ENCODE data around the gene SMIM36. TPM values are rescaled to one million over a fixed set of nuclear protein-coding genes. Genes with fewer than 3 reads are reported as not detected.

The SMIM36 gene
- total RNA-seq, 1 experiment from 2014 or later, result not detected

DNA sequence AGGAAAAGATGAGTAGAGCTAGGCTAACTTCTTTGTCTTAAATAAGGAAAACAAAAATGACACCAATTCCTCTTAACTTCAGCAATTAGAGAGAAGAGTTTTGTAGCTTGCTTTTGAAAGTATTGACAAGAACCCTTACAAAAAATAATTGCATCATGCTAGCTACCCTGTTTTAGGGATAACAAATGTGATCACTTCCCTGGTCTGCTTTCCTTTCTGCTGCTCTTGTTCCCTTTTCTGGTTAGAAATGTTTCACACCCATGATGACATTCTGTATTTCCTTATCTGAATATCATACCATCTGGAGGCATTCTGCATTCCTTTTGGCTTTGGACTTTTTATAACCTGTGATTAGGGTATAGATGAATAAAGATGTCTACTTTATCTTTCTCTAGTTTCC lies 9.9 kb upstream of the SMIM36 start:
- no peak overlapping the region for H3K4me3 Mint-ChIP-seq
- H3K36me3 Mint-ChIP-seq, result no peaks in the 10 kb centered on the region
- H3K27ac Mint-ChIP-seq, result no peak overlapping the region
- ChIA-PET POLR2A (no interaction called here), CTCF (no interaction called here)
- DNase-seq (ENCODE audit: low spot score) (no peak), ATAC-seq (no peak)
- TF ChIP-seq ZNF219 (CRISPR knock-in tag; IDR thresholded peaks at IDR 0.05; ENCODE audit: borderline replicate concordance) (no peak), ATF1 (CRISPR knock-in tag; IDR thresholded peaks at IDR 0.05) (no peak), KAT7 (CRISPR knock-in tag; IDR thresholded peaks at IDR 0.05; ENCODE audit: borderline replicate concordance) (no peak), CREM (CRISPR knock-in tag; IDR thresholded peaks at IDR 0.05) (no peak), GRHL2 (CRISPR knock-in tag; IDR thresholded peaks at IDR 0.05; ENCODE audit: insufficient replicate concordance, severe bottlenecking) (no peak), JUN (CRISPR knock-in tag; IDR thresholded peaks at IDR 0.05) (no peak), ZBTB21 (CRISPR knock-in tag; IDR thresholded peaks at IDR 0.05; ENCODE audit: borderline replicate concordance) (no peak), NFATC4 (CRISPR knock-in tag; IDR thresholded peaks at IDR 0.05) (no peak), NFYB (CRISPR knock-in tag; conservative IDR thresholded peaks at IDR 0.05; ENCODE audit: low read depth) (no peak), ZNF671 (CRISPR knock-in tag; IDR thresholded peaks at IDR 0.05) (no peak), ZNF232 (CRISPR knock-in tag; IDR thresholded peaks at IDR 0.05) (no peak), ZNF416 (CRISPR knock-in tag; IDR thresholded peaks at IDR 0.05) (no peak), FOXK1 (CRISPR knock-in tag; IDR thresholded peaks at IDR 0.05) (no peak), SMAD4 (CRISPR knock-in tag; IDR thresholded peaks at IDR 0.05) (no peak)
- TF ChIP-seq, protein P1, sequence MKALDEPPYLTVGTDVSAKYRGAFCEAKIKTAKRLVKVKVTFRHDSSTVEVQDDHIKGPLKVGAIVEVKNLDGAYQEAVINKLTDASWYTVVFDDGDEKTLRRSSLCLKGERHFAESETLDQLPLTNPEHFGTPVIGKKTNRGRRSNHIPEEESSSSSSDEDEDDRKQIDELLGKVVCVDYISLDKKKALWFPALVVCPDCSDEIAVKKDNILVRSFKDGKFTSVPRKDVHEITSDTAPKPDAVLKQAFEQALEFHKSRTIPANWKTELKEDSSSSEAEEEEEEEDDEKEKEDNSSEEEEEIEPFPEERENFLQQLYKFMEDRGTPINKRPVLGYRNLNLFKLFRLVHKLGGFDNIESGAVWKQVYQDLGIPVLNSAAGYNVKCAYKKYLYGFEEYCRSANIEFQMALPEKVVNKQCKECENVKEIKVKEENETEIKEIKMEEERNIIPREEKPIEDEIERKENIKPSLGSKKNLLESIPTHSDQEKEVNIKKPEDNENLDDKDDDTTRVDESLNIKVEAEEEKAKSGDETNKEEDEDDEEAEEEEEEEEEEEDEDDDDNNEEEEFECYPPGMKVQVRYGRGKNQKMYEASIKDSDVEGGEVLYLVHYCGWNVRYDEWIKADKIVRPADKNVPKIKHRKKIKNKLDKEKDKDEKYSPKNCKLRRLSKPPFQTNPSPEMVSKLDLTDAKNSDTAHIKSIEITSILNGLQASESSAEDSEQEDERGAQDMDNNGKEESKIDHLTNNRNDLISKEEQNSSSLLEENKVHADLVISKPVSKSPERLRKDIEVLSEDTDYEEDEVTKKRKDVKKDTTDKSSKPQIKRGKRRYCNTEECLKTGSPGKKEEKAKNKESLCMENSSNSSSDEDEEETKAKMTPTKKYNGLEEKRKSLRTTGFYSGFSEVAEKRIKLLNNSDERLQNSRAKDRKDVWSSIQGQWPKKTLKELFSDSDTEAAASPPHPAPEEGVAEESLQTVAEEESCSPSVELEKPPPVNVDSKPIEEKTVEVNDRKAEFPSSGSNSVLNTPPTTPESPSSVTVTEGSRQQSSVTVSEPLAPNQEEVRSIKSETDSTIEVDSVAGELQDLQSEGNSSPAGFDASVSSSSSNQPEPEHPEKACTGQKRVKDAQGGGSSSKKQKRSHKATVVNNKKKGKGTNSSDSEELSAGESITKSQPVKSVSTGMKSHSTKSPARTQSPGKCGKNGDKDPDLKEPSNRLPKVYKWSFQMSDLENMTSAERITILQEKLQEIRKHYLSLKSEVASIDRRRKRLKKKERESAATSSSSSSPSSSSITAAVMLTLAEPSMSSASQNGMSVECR (CRISPR knock-in tag; IDR thresholded peaks at IDR 0.05; ENCODE audit: borderline replicate concordance), result no peak
- TF ChIP-seq, protein P2, sequence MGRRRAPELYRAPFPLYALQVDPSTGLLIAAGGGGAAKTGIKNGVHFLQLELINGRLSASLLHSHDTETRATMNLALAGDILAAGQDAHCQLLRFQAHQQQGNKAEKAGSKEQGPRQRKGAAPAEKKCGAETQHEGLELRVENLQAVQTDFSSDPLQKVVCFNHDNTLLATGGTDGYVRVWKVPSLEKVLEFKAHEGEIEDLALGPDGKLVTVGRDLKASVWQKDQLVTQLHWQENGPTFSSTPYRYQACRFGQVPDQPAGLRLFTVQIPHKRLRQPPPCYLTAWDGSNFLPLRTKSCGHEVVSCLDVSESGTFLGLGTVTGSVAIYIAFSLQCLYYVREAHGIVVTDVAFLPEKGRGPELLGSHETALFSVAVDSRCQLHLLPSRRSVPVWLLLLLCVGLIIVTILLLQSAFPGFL (CRISPR knock-in tag; IDR thresholded peaks at IDR 0.05; ENCODE audit: borderline replicate concordance), result no peak
- TF ChIP-seq, protein P3, sequence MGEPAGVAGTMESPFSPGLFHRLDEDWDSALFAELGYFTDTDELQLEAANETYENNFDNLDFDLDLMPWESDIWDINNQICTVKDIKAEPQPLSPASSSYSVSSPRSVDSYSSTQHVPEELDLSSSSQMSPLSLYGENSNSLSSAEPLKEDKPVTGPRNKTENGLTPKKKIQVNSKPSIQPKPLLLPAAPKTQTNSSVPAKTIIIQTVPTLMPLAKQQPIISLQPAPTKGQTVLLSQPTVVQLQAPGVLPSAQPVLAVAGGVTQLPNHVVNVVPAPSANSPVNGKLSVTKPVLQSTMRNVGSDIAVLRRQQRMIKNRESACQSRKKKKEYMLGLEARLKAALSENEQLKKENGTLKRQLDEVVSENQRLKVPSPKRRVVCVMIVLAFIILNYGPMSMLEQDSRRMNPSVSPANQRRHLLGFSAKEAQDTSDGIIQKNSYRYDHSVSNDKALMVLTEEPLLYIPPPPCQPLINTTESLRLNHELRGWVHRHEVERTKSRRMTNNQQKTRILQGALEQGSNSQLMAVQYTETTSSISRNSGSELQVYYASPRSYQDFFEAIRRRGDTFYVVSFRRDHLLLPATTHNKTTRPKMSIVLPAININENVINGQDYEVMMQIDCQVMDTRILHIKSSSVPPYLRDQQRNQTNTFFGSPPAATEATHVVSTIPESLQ (CRISPR knock-in tag; IDR thresholded peaks at IDR 0.05), result no peak
- TF ChIP-seq, protein P4, sequence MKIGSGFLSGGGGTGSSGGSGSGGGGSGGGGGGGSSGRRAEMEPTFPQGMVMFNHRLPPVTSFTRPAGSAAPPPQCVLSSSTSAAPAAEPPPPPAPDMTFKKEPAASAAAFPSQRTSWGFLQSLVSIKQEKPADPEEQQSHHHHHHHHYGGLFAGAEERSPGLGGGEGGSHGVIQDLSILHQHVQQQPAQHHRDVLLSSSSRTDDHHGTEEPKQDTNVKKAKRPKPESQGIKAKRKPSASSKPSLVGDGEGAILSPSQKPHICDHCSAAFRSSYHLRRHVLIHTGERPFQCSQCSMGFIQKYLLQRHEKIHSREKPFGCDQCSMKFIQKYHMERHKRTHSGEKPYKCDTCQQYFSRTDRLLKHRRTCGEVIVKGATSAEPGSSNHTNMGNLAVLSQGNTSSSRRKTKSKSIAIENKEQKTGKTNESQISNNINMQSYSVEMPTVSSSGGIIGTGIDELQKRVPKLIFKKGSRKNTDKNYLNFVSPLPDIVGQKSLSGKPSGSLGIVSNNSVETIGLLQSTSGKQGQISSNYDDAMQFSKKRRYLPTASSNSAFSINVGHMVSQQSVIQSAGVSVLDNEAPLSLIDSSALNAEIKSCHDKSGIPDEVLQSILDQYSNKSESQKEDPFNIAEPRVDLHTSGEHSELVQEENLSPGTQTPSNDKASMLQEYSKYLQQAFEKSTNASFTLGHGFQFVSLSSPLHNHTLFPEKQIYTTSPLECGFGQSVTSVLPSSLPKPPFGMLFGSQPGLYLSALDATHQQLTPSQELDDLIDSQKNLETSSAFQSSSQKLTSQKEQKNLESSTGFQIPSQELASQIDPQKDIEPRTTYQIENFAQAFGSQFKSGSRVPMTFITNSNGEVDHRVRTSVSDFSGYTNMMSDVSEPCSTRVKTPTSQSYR (CRISPR knock-in tag; IDR thresholded peaks at IDR 0.05), result no peak
- H3K9me3 Mint-ChIP-seq, result no peaks in the 10 kb centered on the region
- no peaks in the 10 kb centered on the region for H3K27me3 Mint-ChIP-seq (ENCODE audit: low read depth)
- H3K4me1 Mint-ChIP-seq, result no peaks in the 10 kb centered on the region
